Measurements from ENCODE around the gene MID2. TPM values are rescaled to one million over a fixed set of nuclear protein-coding genes. Genes with fewer than 3 reads are reported as not detected.
A peak's percentile ranks its signal among the peaks of the same experiment; 100 is the strongest.

Gene MID2
- total RNA-seq, 1 experiment from 2014 or later, result 0.43 TPM

DNA sequence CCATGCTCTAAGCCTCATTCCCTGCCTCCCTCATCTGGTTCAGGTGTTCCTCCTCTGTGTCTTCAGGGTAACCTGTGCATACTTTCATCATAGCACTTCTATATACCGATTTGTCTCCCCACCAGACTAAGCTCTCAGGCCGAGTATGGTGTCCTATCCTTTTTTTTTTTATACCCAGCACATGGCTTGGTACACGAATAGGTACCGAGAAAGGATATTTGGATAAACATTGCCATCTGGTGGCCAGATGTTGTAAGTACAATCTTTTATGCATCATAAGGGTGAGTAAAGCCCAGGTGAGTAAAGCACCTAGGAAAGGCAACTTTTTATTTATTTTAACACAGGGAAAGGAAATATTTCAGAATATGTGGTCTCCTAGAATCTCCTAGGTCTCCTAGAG is 68.4 kb downstream of the MID2 start:
- no peaks in the 10 kb centered on the region for H3K4me1 ChIP-seq (ENCODE audit: insufficient read depth, low read length, poor library complexity, severe bottlenecking)
- peak; percentile 63 for DNase-seq (ENCODE audit: low spot score)
- H3K27me3 ChIP-seq (replicated peaks; ENCODE audit: insufficient read depth, low read depth, low read length, poor library complexity), result no peaks in the 10 kb centered on the region
- no peak overlapping the region for H3K27ac ChIP-seq (ENCODE audit: low read depth, low read length, poor library complexity, severe bottlenecking)
- ChIA-PET CTCF (interaction anchor here (0.6 to 1.1 kb wide), 3 partner anchors 9 to 1020 kb away, joined by 3 read pairs; no protein-coding TSS in a partner anchor), POLR2A (ENCODE audit: low non-redundant PET) (no interaction called here)
- no peak for TF ChIP-seq EZH2 (IDR thresholded peaks at IDR 0.05; ENCODE audit: borderline replicate concordance, low read depth, low read length, poor library complexity, severe bottlenecking)
- TF ChIP-seq, protein P1, sequence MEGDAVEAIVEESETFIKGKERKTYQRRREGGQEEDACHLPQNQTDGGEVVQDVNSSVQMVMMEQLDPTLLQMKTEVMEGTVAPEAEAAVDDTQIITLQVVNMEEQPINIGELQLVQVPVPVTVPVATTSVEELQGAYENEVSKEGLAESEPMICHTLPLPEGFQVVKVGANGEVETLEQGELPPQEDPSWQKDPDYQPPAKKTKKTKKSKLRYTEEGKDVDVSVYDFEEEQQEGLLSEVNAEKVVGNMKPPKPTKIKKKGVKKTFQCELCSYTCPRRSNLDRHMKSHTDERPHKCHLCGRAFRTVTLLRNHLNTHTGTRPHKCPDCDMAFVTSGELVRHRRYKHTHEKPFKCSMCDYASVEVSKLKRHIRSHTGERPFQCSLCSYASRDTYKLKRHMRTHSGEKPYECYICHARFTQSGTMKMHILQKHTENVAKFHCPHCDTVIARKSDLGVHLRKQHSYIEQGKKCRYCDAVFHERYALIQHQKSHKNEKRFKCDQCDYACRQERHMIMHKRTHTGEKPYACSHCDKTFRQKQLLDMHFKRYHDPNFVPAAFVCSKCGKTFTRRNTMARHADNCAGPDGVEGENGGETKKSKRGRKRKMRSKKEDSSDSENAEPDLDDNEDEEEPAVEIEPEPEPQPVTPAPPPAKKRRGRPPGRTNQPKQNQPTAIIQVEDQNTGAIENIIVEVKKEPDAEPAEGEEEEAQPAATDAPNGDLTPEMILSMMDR (conservative IDR thresholded peaks at IDR 0.05; ENCODE audit: low read depth, low read length), result peak; percentile 72
- H3K36me3 ChIP-seq (ENCODE audit: insufficient read depth, low read length, poor library complexity, severe bottlenecking), result no peaks in the 10 kb centered on the region
- H3K4me3 ChIP-seq (ENCODE audit: low read depth, low read length, poor library complexity, severe bottlenecking), result no peak overlapping the region
- BruUV-seq (replicated peaks), result no TSS peak
- intact Hi-C loops (cut with micrococcal nuclease; ENCODE audit: unreplicated experiment), result loop anchor here (2.0 kb wide), 1 partner anchor 235 kb away; no protein-coding TSS in a partner anchor
- peaks cover 3% of the 10 kb centered on the region for H3K9me3 ChIP-seq (ENCODE audit: low read depth, low read length, poor library complexity, severe bottlenecking)

DNA sequence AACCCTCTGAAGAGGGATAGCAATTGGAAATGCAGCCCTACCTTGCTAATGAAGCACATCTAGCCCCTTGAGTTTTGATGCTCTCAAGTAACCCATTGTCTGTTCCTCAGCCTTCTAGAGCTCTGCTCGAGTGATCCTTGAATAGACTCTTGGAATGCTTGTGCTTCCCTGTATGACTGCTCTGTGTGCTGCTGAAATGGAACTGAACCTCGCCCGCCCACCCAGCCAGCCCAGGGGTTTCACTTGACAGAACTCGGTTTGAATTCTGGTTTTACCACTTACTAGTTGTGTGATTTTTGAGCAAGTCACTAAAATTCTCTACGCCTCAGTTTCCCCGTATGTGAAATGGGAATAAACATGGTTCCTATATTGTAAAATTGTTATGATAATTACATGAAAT is 77.1 kb downstream of the MID2 start:
- POLR2A ChIA-PET (ENCODE audit: low non-redundant PET), result no interaction called here
- BruUV-seq (replicated peaks), result no TSS peak

DNA sequence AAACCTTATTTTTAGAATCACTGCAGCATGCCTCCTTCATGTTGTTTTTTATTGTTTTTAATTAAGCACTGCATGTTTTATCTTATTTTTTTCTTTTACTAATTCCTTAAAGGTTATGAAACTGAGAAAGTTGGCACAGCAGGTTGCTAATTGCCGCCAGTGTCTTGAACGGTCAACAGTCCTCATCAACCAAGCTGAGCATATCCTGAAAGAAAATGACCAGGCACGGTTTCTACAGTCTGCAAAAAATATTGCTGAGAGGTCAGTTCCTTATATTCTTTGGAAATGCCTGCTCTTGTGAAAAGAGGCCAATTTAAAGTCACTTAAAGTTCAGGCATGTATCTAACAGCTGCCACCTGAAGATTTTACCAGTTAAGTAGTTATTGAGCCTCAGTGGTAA is 79.7 kb downstream of the MID2 start:
- Histone ChIP-seq H3K27me3 (replicated peaks; ENCODE audit: insufficient read depth, low read depth, low read length, poor library complexity) (peaks cover 11% of the 10 kb centered on the region), H3K4me1 (ENCODE audit: insufficient read depth, low read length, poor library complexity, severe bottlenecking) (no peaks in the 10 kb centered on the region), H3K4me3 (ENCODE audit: low read depth, low read length, poor library complexity, severe bottlenecking) (no peak overlapping the region), H3K36me3 (ENCODE audit: insufficient read depth, low read length, poor library complexity, severe bottlenecking) (no peaks in the 10 kb centered on the region), H3K9me3 (ENCODE audit: low read depth, low read length, poor library complexity, severe bottlenecking) (no peaks in the 10 kb centered on the region), H3K27ac (ENCODE audit: low read depth, low read length, poor library complexity, severe bottlenecking) (no peak overlapping the region)
- BruUV-seq (replicated peaks), result no TSS peak
- ChIA-PET POLR2A (ENCODE audit: low non-redundant PET) (no interaction called here), CTCF (no interaction called here)
- TF ChIP-seq, protein P1 (conservative IDR thresholded peaks at IDR 0.05; ENCODE audit: low read depth, low read length), result no peak
- no peak for TF ChIP-seq EZH2 (IDR thresholded peaks at IDR 0.05; ENCODE audit: borderline replicate concordance, low read depth, low read length, poor library complexity, severe bottlenecking)
- DNase-seq (ENCODE audit: low spot score), result no peak
- intact Hi-C loops (cut with micrococcal nuclease; ENCODE audit: unreplicated experiment), result no loop called here

More for the DNA sequence above, 77.1 kb downstream of the MID2 start:
- Histone ChIP-seq H3K27me3 (replicated peaks; ENCODE audit: insufficient read depth, low read depth, low read length, poor library complexity) (peaks cover 11% of the 10 kb centered on the region), H3K27ac (ENCODE audit: low read depth, low read length, poor library complexity, severe bottlenecking) (no peak overlapping the region), H3K4me3 (ENCODE audit: low read depth, low read length, poor library complexity, severe bottlenecking) (no peak overlapping the region), H3K4me1 (ENCODE audit: insufficient read depth, low read length, poor library complexity, severe bottlenecking) (no peaks in the 10 kb centered on the region), H3K36me3 (ENCODE audit: insufficient read depth, low read length, poor library complexity, severe bottlenecking) (no peaks in the 10 kb centered on the region), H3K9me3 (ENCODE audit: low read depth, low read length, poor library complexity, severe bottlenecking) (no peaks in the 10 kb centered on the region)
- intact Hi-C loops (cut with micrococcal nuclease; ENCODE audit: unreplicated experiment), result no loop called here
- TF ChIP-seq EZH2 (IDR thresholded peaks at IDR 0.05; ENCODE audit: borderline replicate concordance, low read depth, low read length, poor library complexity, severe bottlenecking), result no peak
- TF ChIP-seq, protein P1 (conservative IDR thresholded peaks at IDR 0.05; ENCODE audit: low read depth, low read length), result no peak
- CTCF ChIA-PET, result no interaction called here
- DNase-seq (ENCODE audit: low spot score), result no peak
